Sciatic nerve (tissue), 2 donors: Measurements from ENCODE around the gene PTPRN2. TPM values are rescaled to one million over a fixed set of nuclear protein-coding genes. Genes with fewer than 3 reads are reported as not detected.
A peak's percentile ranks its signal among the peaks of the same experiment; 100 is the strongest.
"Not testable (repeated sequence)": the region's sequence is repeated elsewhere in the genome, so short reads cannot be mapped to it uniquely, and the experiment has no call there.

Source experiments
- ATAC-seq: fragments of 200-7000 bp; cut with Tn5 transposase; one replicate; pipeline ENCODE4 v1.9.1; 2020; ENCODE audit warnings: mild to moderate bottlenecking, moderate library complexity
- DNase-seq: peaks from one replicate; pipeline ENCODE4 v3.0.0-alpha.2; 2020; ENCODE audit warnings: low spot score
- intact Hi-C: fragments of 100-400 bp; cut with DNase I; formaldehyde crosslinking; loops from one replicate; pipeline ENCODE4 v1.14.2; 2022
- total RNA-seq: library from RNA; stranded (reverse); fragmentation: NEBNext Ultra II Directional; extraction: Animal tissue kit (Norgen Biotek cat#: 25700); gene quantifications from one replicate; pipeline ENCODE4 v1.2.1, GENCODE V29; 2021
- donor health status: DM: no; HTN: no; CAD: no.
- donor health status: DM: no; HTN: no; CAD: no.

Gene PTPRN2
- total RNA-seq, 1 donor from 2014 or later: 12.7 TPM

DNA sequence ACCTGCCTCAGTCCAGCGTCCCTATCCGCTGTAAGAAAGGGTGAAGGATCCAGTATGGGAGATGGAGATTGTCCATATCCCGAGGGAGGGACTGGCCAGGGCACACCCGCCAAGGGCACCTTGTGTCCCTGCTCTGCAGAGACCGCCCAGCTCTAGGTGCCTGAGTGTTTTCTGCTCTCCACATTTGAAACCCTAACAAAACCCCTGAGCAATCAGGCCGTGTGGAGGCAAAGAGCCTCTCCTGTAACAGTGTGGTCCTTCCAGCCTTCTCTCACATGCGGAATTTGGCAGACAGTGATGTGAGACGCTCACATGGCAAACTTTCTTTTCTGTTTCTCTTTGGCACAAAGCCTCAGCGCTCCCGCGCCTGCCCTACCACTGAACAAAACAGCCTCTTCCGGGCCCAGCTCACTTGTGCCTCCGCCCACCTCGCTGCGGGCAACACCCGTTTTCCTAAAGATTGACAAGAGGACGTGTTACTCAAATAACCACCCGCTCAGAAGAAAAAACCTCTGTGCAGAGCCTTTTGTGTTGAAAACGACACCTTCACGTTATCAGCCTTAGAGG, 736.0 kb downstream of the PTPRN2 start:
- DNase-seq (peak; percentile 82), ATAC-seq (peak; percentile 68)
- intact Hi-C loops: no loop called here

- intact Hi-C loops: no loop called here
- no peak for ATAC-seq
- DNase-seq: no peak
Measured at GRCh38 chr7:157850481-157851444, 736.9 kb downstream of the PTPRN2 start.

DNA sequence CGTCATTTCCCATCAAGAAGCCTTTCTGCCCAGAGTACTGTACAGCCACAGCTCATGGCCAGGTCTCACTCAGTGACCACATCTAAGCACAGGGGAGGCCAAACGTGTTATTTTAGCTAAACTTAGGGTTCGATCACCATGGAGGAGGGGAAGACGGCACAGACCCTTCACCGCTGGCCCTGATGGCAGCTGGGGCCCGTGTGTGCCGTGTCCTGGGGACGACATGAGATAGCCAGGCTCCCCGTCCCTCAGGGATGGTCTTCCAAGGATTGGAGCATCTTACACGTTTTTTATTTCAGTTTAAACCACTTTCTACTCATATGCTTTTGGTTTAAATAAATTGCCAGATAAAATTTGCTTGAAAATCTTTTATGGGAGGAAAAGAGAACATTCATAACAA, 737.9 kb downstream of the PTPRN2 start:
- ATAC-seq (no peak), DNase-seq (no peak)
- intact Hi-C loops: no loop called here

DNA sequence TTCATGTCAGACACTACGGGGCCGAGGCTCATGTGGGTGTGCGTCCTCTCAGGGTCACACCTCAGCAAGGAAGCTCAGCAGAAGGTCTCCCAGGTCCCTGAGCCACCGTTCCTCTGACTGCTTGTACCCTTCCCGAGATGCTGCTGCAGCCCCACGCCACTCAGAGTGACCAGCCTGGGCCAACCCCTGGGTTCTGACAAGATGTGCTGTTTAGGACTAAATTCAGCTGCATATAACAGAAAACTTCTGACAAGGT, 738.4 kb downstream of the PTPRN2 start:
- intact Hi-C loops: no loop called here
- ATAC-seq: no peak

GRCh38 chr7:157848508-157849340, 738.9 kb downstream of the PTPRN2 start:
- DNase-seq (no peak), ATAC-seq (no peak)
- intact Hi-C loops: no loop called here

More for the DNA sequence above, 738.4 kb downstream of the PTPRN2 start:
- no peak for DNase-seq

DNA sequence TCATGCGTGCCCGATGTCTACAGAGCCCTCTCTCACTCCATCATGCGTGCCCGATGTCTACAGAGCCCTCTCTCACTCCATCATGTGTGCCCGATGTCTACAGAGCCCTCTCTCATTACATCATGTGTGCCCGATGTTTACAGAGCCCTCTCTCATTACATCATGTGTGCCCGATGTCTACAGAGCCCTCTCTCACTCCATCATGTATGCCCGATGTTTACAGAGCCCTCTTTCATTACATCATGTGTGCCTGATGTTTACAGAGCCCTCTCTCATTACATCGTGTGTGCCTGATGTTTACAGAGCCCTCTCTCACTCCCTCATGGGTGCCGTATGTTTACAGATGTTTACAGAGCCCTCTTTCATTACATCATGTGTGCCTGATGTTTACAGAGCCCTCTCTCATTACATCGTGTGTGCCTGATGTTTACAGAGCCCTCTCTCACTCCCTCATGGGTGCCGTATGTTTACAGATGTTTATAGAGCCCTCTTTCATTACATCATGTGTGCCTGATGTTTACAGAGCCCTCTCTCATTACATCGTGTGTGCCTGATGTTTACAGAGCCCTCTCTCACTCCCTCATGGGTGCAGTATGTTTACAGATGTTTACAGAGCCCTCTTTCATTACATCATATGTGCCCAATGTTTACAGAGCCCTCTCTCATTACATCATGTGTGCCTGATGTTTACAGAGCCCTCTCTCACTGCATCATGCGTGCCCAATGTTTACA, 739.7 kb downstream of the PTPRN2 start:
- DNase-seq, intact Hi-C loops, ATAC-seq: not testable (repeated sequence)

GRCh38 chr7:157846746-157847145, 740.9 kb downstream of the PTPRN2 start:
- DNase-seq, intact Hi-C loops, ATAC-seq: not testable (repeated sequence)

DNA sequence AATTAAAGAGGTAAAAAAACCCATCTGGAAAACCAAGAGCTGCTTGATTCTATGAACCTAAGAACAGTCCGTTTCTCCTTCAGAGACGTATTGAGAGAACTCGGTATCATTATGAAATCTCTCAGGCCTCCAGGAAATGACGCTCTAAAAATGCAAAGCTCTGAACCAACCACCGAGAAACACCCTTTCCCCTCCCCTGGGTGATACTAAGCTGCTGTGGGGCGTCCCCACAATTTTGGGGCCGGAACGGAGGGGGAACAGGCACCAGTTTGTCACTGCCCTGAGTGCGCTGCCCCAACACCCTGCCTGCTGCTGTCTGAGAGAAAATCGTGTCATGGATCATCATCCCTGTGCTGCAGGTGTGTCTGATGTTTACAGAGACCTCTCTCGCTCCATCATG, 741.4 kb downstream of the PTPRN2 start:
- no peak for DNase-seq
- intact Hi-C loops: no loop called here
- ATAC-seq: no peak

DNA sequence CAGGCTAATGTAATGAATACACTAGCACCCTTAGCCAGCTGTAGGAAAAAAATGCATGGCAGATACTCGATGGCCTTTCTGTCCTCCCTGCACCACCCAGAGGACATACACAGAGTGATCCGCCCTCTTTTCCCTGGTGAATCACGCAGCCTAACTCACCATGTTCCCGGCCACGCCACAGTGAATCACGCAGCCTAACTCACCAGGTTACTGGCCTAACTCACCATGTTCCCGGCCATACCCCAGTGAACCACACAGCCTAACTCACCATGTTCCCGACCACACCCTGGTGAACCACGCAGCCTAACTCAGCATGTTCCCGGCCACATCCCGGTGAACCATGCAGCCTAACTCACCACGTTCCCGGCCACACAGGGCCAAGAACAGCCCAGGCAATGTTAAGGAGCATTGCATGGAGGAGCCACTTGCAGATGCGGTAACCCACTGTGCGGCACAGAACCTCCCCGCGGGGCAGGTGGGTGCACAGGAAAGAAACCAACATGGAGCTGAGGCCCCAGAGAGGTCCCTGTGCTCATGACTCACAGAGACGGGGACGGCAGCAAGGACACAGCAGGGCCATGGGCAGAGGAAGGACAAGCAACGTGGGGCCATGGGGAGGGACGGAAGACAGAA, 742.3 kb downstream of the PTPRN2 start:
- no peak for DNase-seq
- no peak for ATAC-seq
- intact Hi-C loops: no loop called here

GRCh38 chr7:157844611-157845010, 743.0 kb downstream of the PTPRN2 start:
- DNase-seq: no peak
- intact Hi-C loops: no loop called here
- no peak for ATAC-seq

DNA sequence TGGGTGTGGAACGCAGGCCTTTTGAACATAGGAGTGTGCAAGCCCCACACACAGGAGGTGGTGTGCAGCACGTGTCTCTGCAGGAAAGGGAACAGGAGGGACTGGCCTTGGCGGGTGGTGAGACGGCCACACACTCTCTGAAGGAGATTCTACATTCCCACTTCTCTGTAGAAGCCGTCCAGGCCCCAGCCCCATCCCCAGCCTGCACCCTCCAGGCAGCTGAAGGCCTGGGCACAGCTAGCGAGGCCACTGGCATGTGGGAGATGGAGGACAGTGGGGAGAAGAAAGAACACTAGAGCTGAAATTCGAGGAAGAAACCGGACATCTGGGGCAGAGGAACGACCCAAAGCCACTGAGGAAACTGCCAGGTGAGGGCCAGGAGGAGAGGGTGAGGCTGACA, 743.5 kb downstream of the PTPRN2 start:
- DNase-seq: no peak
- no peak for ATAC-seq
- intact Hi-C loops: no loop called here

GRCh38 chr7:157843336-157844140, 744.1 kb downstream of the PTPRN2 start:
- no peak for ATAC-seq
- DNase-seq: no peak
- intact Hi-C loops: no loop called here

GRCh38 chr7:157841773-157842370, 745.8 kb downstream of the PTPRN2 start:
- ATAC-seq (peak; percentile 60), DNase-seq (no peak)
- intact Hi-C loops: no loop called here

GRCh38 chr7:157840914-157841772, 746.5 kb downstream of the PTPRN2 start:
- ATAC-seq (peak; percentile 34), DNase-seq (no peak)
- intact Hi-C loops: no loop called here

DNA sequence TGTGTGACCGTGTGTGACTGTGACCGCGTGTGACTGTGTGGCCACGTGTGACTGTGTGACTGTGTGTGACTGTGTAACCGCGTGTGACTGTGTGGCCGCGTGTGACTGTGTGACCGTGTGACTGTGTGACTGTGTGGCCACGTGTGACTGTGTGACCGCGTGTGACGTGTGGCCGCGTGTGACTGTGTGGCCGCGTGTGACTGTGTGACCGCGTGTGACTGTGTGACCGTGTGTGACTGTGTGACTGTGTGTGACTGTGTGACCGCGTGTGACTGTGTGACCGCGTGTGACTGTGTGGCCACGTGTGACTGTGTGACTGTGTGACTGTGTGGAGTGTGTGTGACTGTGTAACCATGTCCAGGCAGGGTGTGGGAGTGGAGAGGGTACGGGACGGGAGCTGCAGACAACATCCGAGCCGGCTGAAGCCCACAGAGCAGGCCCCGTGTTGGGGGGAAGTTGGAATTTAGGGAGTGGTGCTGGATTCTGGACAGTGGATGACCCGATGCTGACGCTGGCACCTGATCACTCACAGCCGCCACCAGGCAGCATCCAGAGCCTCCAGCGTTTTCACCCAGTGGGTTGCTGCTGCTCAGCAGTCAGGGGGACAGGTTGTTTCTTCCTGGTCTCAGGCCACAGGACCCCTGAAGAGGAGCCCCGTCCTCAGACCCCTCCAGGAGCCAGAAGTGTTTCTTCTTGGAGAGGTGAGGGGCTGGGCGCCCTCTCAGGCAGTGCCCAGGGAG, 747.3 kb downstream of the PTPRN2 start:
- intact Hi-C loops: no loop called here
- DNase-seq (no peak), ATAC-seq (no peak)

DNA sequence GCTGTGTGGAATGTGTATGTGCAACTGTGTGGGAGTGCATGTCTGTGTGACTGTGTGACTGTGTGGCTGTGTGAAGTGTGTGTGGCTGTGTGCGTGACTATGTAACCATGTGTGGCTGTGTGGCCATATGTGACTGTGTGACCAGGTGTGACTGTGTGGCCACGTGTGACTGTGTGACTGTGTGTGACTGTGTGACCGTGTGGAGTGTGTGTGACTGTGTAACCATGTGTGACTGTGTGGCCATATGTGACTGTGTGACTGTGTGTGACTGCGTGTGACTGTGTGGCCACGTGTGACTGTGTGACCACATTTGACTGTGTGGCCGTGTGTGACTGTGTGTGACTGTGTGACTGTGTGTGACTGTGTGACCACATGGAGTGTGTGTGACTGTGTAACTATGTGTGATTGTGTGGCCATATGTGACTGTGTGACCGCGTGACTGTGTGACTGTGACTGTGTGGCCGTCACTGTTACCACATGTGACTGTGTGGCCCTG, 747.9 kb downstream of the PTPRN2 start:
- ATAC-seq (no peak), DNase-seq (no peak)
- intact Hi-C loops: no loop called here
